Loucy (cell line): ENCODE results near the gene SMYD4.

ENCODE experiments used
- EZH2phosphoT487 ChIP-seq: fragments of 200-600 bp; IDR thresholded peaks from 2 replicates; pipeline ENCODE4 v1.6.1; 2018; ENCODE audit warnings: antibody characterized with exemption, mild to moderate bottlenecking, moderate library complexity, borderline replicate concordance
- TF ChIP-seq, protein P1 (sequence below): fragments of 200-600 bp; sonication (generic); conservative IDR thresholded peaks from 2 replicates; pipeline ENCODE4 v1.5.1; 2014; ENCODE audit warnings: mild to moderate bottlenecking, antibody characterized with exemption, low read length

DNA sequence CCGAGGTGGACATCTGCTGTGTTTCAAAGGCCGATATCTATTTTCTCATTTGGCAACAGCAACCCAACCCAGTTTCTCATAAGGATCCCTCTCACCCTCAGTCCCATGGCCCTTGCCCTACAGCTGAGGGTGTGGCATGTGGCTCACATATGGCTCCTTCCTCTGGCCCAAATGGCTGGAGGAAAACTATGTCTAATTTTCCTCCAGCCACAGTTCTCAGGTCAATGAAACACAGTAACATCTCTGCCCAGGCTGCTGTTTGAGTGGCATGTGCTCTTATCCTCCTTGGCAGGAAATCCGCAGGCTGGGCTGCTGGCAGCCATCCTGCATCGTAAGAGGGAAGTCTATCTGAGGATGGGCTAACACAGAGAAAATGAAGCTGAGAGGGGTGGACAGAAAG is 43.8 kb downstream of the SMYD4 start:
- TF ChIP-seq, protein P1, sequence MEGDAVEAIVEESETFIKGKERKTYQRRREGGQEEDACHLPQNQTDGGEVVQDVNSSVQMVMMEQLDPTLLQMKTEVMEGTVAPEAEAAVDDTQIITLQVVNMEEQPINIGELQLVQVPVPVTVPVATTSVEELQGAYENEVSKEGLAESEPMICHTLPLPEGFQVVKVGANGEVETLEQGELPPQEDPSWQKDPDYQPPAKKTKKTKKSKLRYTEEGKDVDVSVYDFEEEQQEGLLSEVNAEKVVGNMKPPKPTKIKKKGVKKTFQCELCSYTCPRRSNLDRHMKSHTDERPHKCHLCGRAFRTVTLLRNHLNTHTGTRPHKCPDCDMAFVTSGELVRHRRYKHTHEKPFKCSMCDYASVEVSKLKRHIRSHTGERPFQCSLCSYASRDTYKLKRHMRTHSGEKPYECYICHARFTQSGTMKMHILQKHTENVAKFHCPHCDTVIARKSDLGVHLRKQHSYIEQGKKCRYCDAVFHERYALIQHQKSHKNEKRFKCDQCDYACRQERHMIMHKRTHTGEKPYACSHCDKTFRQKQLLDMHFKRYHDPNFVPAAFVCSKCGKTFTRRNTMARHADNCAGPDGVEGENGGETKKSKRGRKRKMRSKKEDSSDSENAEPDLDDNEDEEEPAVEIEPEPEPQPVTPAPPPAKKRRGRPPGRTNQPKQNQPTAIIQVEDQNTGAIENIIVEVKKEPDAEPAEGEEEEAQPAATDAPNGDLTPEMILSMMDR: no peak
- no peak for TF ChIP-seq EZH2phosphoT487
